ENCODE results near the gene EBLN2. TPM values are rescaled to one million over a fixed set of nuclear protein-coding genes. Genes with fewer than 3 reads are reported as not detected.

Gene EBLN2
- total and polyA plus RNA-seq, 9 of the 15 experiments (the other 6 are each of a cell fraction or from before 2014, with no cell fraction given), result 0.39 to 4.6 (median 2.2) TPM

DNA sequence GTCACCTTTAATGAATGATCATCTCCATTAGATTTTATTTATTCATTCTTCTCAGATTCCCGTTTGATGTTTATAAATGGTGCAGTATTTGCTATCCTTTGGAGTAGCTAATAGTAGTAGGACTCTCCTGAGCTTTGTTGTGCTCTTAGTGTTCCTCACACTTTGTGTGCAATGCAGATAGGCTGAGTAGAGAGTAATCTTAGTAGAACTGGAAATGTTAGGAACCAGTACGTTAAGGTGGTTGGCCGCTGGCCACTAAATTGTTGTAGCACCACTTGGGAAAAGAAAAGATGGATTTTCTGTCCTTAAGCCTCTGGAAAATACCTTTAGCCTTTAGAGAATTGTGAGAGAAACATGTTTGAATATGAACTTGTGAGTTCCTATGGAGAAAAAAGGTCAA, 19.9 kb upstream of the EBLN2 start (continued):
- TF ChIP-seq, protein P1, sequence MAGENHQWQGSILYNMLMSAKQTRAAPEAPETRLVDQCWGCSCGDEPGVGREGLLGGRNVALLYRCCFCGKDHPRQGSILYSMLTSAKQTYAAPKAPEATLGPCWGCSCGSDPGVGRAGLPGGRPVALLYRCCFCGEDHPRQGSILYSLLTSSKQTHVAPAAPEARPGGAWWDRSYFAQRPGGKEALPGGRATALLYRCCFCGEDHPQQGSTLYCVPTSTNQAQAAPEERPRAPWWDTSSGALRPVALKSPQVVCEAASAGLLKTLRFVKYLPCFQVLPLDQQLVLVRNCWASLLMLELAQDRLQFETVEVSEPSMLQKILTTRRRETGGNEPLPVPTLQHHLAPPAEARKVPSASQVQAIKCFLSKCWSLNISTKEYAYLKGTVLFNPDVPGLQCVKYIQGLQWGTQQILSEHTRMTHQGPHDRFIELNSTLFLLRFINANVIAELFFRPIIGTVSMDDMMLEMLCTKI (IDR thresholded peaks at IDR 0.05; ENCODE audit: partially characterized antibody), result no peak
- no peak for TF ChIP-seq TCF7L2 (IDR thresholded peaks at IDR 0.05; ENCODE audit: low read depth, low read length)
- TF ChIP-seq, protein P2, sequence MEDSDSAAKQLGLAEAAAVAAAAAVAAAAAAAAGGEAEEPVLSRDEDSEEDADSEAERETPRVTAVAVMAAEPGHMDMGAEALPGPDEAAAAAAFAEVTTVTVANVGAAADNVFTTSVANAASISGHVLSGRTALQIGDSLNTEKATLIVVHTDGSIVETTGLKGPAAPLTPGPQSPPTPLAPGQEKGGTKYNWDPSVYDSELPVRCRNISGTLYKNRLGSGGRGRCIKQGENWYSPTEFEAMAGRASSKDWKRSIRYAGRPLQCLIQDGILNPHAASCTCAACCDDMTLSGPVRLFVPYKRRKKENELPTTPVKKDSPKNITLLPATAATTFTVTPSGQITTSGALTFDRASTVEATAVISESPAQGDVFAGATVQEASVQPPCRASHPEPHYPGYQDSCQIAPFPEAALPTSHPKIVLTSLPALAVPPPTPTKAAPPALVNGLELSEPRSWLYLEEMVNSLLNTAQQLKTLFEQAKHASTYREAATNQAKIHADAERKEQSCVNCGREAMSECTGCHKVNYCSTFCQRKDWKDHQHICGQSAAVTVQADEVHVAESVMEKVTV (CRISPR knock-in tag; IDR thresholded peaks at IDR 0.05), result no peak

DNA sequence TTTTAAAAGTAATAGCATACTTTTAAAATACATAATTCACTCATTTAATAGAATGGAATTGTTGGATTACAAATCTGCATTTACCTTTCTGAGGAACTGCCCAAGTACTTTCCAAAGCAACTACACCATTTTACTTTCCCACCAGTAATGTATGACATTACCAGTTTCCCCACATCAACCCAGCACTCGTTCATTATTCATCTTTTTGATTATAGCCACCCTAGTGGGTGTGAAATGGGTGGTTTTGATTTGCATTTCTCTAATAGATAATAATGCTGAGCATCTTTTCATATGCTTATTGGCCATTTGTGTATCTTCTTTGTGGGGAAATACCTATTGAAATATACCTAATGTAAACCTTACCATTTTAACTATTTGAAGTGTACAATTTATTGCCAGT, 18.0 kb upstream of the EBLN2 start:
- intact Hi-C loops (cut with micrococcal nuclease) (no loop called here), in situ Hi-C loops (cut with MboI) (no loop called here)
- no TSS peak for BruUV-seq (replicated peaks)
- Histone ChIP-seq H3K4me1 (replicated peaks in 1 of 2; ENCODE audit: control insufficient read depth in 2 of 2, insufficient read depth in 2 of 2, low read length in 2 of 2) (peaks cover 0 to 6% of the 10 kb centered on the region in 2 experiments; a peak in 3 of 5 replicates), H2AFZ (ENCODE audit: low read depth, low read length) (no peak overlapping the region), H3K9me1 (ENCODE audit: control insufficient read depth, insufficient read depth, low read length) (no peaks in the 10 kb centered on the region), H3K36me3 (ENCODE audit: control insufficient read depth, insufficient read depth, low read length) (peaks cover 29% of the 10 kb centered on the region; the same call in 1 of the 3 replicates), H3K27me3 (ENCODE audit: control insufficient read depth in 2 of 2, insufficient read depth in 2 of 2, low read length in 2 of 2) (no peaks in the 10 kb centered on the region), H3K9me3 (replicated peaks; ENCODE audit: control insufficient read depth, insufficient read depth, low read depth, low read length) (no peaks in the 10 kb centered on the region), H3K4me2 (ENCODE audit: insufficient read depth, low read length) (no peak overlapping the region), H3K79me2 (ENCODE audit: control insufficient read depth, insufficient read depth, low read length) (peaks cover 100% of the 10 kb centered on the region), H4K20me1 (replicated peaks; ENCODE audit: control insufficient read depth, insufficient read depth, low read length) (peaks cover 15% of the 10 kb centered on the region; the same call in 1 of the 2 replicates), H3K4me3 (no peak overlapping the region), H3K27ac (ENCODE audit: extremely low read depth, low read depth, low read length) (no peak overlapping the region), H3K9ac (ENCODE audit: insufficient read depth in 1 of 2, low read depth in 2 of 2, low read length in 2 of 2) (no peak overlapping the region)
- ChIA-PET POLR2A (interaction anchor here (0.6 kb wide), 1 partner anchor 69 kb away, joined by 3 read pairs; no protein-coding TSS in a partner anchor), CTCF (ENCODE audit: low intra/inter-chr PET ratio) (no interaction called here)
- no peak for ATAC-seq
- WGBS (ENCODE audit: insufficient coverage, low coverage, missing lambda C conversion rate), result 71% methylated on average over 1 of the region's 1 CpG
- TF ChIP-seq RBM25 (IDR thresholded peaks at IDR 0.05; ENCODE audit: low read depth, low read length, severe bottlenecking) (no peak), JUNB (CRISPR knock-in tag; conservative IDR thresholded peaks at IDR 0.05) (no peak), KDM5B (IDR thresholded peaks at IDR 0.05; ENCODE audit: insufficient replicate concordance, low read depth, low read length) (no peak), CSDE1 (IDR thresholded peaks at IDR 0.05) (no peak)
- TF ChIP-seq, protein P3, sequence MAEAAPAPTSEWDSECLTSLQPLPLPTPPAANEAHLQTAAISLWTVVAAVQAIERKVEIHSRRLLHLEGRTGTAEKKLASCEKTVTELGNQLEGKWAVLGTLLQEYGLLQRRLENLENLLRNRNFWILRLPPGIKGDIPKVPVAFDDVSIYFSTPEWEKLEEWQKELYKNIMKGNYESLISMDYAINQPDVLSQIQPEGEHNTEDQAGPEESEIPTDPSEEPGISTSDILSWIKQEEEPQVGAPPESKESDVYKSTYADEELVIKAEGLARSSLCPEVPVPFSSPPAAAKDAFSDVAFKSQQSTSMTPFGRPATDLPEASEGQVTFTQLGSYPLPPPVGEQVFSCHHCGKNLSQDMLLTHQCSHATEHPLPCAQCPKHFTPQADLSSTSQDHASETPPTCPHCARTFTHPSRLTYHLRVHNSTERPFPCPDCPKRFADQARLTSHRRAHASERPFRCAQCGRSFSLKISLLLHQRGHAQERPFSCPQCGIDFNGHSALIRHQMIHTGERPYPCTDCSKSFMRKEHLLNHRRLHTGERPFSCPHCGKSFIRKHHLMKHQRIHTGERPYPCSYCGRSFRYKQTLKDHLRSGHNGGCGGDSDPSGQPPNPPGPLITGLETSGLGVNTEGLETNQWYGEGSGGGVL (CRISPR knock-in tag; IDR thresholded peaks at IDR 0.05), result no peak
- DNase-seq (ENCODE audit: extremely low read depth in 1 of 4, low spot score in 3 of 4), result no peak
- no peak for FAIRE-seq

Measured in K562 (cell line).